Measurements from ENCODE around the gene SLC16A2.

The SLC16A2 gene

DNA sequence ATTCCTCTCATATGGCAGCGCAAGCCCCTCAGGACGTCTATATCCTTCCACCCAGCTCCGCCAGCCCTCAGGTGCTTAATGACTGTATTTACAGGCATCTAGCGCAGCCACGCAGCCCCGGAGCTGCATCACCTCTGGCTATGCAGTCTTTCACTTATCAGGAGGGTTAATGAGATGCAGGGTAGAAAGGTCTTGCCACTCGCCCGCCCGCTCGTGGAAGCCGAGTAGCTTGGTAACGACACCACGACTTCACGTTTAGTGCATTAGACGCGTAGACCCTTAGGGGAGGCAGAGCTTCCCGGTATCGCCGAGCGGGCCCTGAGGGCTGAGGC, 1.5 kb upstream of the SLC16A2 start:
- no peaks in the 10 kb centered on the region for H3K9me2 ChIP-seq (replicated peaks; ENCODE audit: insufficient read depth, low read length)
- H3F3A ChIP-seq (ENCODE audit: insufficient read depth), result no peaks in the 10 kb centered on the region
- no peaks in the 10 kb centered on the region for H4K20me1 ChIP-seq (ENCODE audit: low read depth, low read length)
- H3K4me3 ChIP-seq (ENCODE audit: insufficient read depth, low read length, poor library complexity, severe bottlenecking), result no peak overlapping the region
- H3K9ac ChIP-seq (ENCODE audit: low read length), result no peak overlapping the region
- no peaks in the 10 kb centered on the region for H3K9me3 ChIP-seq (ENCODE audit: insufficient read depth, low read length)
- no peaks in the 10 kb centered on the region for H3K79me2 ChIP-seq (ENCODE audit: insufficient read depth, low read length)
- no peaks in the 10 kb centered on the region for H3K36me3 ChIP-seq (ENCODE audit: low read length)
- H3K4me2 ChIP-seq (ENCODE audit: low read depth, low read length, poor library complexity, severe bottlenecking), result no peak overlapping the region
- H2AFZ ChIP-seq (ENCODE audit: low read depth, low read length, severe bottlenecking), result no peak overlapping the region
- no peaks in the 10 kb centered on the region for H3K27me3 ChIP-seq (ENCODE audit: low read length)
- H3K27ac ChIP-seq (ENCODE audit: low read depth, low read length), result no peak overlapping the region
- no peak for TF ChIP-seq EZH2phosphoT487 (conservative IDR thresholded peaks at IDR 0.05; ENCODE audit: low read length)
- TF ChIP-seq, protein P1, sequence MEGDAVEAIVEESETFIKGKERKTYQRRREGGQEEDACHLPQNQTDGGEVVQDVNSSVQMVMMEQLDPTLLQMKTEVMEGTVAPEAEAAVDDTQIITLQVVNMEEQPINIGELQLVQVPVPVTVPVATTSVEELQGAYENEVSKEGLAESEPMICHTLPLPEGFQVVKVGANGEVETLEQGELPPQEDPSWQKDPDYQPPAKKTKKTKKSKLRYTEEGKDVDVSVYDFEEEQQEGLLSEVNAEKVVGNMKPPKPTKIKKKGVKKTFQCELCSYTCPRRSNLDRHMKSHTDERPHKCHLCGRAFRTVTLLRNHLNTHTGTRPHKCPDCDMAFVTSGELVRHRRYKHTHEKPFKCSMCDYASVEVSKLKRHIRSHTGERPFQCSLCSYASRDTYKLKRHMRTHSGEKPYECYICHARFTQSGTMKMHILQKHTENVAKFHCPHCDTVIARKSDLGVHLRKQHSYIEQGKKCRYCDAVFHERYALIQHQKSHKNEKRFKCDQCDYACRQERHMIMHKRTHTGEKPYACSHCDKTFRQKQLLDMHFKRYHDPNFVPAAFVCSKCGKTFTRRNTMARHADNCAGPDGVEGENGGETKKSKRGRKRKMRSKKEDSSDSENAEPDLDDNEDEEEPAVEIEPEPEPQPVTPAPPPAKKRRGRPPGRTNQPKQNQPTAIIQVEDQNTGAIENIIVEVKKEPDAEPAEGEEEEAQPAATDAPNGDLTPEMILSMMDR (IDR thresholded peaks at IDR 0.05; ENCODE audit: insufficient read depth, low read length, poor library complexity, severe bottlenecking), result no peak

DNA sequence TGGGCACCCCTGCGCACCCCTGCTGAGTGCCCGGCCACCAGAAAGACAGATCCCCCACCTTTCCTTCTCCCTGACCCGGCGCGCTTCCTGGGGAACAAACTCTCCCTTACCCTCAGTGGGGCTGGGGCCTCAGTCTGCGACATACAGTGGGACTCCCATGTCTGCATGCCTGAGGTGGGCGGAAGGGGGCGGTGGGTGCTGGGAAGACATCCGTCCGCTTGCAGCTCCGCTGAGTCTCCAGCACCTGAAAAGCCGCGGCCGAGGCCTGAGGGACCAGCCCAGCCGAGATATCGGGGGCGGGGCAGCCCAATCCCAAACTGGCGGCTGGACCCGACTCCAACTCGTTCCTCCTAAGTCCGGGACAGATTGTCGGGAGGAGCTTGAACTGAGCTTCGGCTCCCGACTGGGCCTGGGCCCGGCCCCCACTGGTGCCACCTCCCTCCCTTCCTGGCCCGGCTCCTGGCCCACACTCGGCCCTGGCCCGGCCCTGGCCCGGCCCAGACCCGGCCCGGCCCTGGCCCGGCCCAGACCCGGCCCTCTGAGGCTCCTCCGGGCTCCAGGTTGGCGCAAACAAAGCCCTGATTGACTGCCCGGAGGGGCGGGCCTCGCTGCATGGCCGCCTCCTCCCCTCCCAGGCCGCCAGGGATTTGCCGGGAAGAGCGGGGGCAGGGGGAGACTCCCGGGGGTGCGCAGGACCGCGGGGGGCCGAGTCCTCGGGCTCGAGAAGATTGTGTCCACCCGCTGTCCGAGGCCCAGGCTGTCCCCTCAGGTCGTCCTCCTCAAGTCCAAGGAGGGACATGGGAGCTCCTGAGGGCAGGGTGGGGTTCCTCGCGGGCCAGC, 877 bp upstream of the SLC16A2 start:
- Histone ChIP-seq H3K27me3 (ENCODE audit: low read length) (no peaks in the 10 kb centered on the region), H3F3A (ENCODE audit: insufficient read depth) (no peaks in the 10 kb centered on the region), H2AFZ (ENCODE audit: low read depth, low read length, severe bottlenecking) (no peak overlapping the region), H3K79me2 (ENCODE audit: insufficient read depth, low read length) (no peaks in the 10 kb centered on the region), H3K4me2 (ENCODE audit: low read depth, low read length, poor library complexity, severe bottlenecking) (no peak overlapping the region), H3K4me3 (ENCODE audit: insufficient read depth, low read length, poor library complexity, severe bottlenecking) (no peak overlapping the region), H3K9ac (ENCODE audit: low read length) (no peak overlapping the region), H3K9me3 (ENCODE audit: insufficient read depth, low read length) (no peaks in the 10 kb centered on the region), H4K20me1 (ENCODE audit: low read depth, low read length) (no peaks in the 10 kb centered on the region), H3K36me3 (ENCODE audit: low read length) (no peaks in the 10 kb centered on the region), H3K27ac (ENCODE audit: low read depth, low read length) (no peak overlapping the region), H3K9me2 (replicated peaks; ENCODE audit: insufficient read depth, low read length) (no peaks in the 10 kb centered on the region)
- TF ChIP-seq, protein P1 (IDR thresholded peaks at IDR 0.05; ENCODE audit: insufficient read depth, low read length, poor library complexity, severe bottlenecking), result no peak
- TF ChIP-seq EZH2phosphoT487 (conservative IDR thresholded peaks at IDR 0.05; ENCODE audit: low read length), result no peak

DNA sequence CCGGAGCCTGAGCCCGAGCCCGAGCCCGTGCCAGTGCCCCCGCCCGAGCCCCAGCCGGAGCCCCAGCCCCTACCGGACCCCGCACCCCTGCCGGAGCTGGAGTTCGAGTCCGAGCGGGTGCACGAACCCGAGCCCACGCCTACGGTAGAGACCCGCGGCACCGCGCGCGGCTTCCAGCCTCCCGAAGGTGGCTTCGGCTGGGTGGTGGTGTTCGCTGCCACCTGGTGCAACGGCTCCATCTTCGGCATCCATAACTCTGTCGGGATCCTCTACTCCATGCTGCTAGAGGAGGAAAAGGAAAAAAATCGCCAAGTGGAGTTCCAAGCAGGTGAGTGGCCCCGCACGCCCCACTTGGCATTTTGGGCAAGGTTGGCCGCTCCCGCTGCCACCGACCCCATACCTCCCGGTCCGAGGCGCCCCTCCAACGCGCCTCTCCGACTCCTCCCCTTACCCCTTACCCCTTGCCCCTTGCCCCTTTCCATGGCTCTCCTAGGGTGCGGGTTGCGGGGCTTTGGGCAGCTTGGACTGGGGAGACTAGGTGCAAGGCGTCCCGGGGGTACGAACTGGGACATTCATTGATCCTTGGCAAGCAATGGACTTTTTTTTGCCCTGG, 553 bp downstream of the SLC16A2 start:
- Histone ChIP-seq H3K9me3 (ENCODE audit: insufficient read depth, low read length) (no peaks in the 10 kb centered on the region), H3K27ac (ENCODE audit: low read depth, low read length) (no peak overlapping the region), H3K27me3 (ENCODE audit: low read length) (no peaks in the 10 kb centered on the region), H3K36me3 (ENCODE audit: low read length) (no peaks in the 10 kb centered on the region), H4K20me1 (ENCODE audit: low read depth, low read length) (no peaks in the 10 kb centered on the region), H2AFZ (ENCODE audit: low read depth, low read length, severe bottlenecking) (no peak overlapping the region), H3K79me2 (ENCODE audit: insufficient read depth, low read length) (no peaks in the 10 kb centered on the region), H3K9me2 (replicated peaks; ENCODE audit: insufficient read depth, low read length) (no peaks in the 10 kb centered on the region), H3K4me2 (ENCODE audit: low read depth, low read length, poor library complexity, severe bottlenecking) (no peak overlapping the region), H3K9ac (ENCODE audit: low read length) (no peak overlapping the region), H3K4me3 (ENCODE audit: insufficient read depth, low read length, poor library complexity, severe bottlenecking) (no peak overlapping the region), H3F3A (ENCODE audit: insufficient read depth) (no peaks in the 10 kb centered on the region)
- TF ChIP-seq, protein P1 (IDR thresholded peaks at IDR 0.05; ENCODE audit: insufficient read depth, low read length, poor library complexity, severe bottlenecking), result no peak
- no peak for TF ChIP-seq EZH2phosphoT487 (conservative IDR thresholded peaks at IDR 0.05; ENCODE audit: low read length)
